Ramos (cell line): Measurements from ENCODE around the gene LPO.

Experiments used
- in situ Hi-C: fragments of 300-500 bp; cut with MboI; formaldehyde crosslinking; loops from one replicate; pipeline ENCODE4 v1.14.3; 2022; ENCODE audit warnings: low sequenced_read_pairs; ENCODE audit not compliant: unreplicated experiment

LPO gene

GRCh38 chr17:58276423-58276822, 38.0 kb downstream of the LPO start:
- in situ Hi-C loops = no loop called here

- in situ Hi-C loops = no loop called here
These were observed 38.9 kb downstream of the LPO start for GRCh38 chr17:58277107-58277801.

GRCh38 chr17:58277802-58278595, 39.6 kb downstream of the LPO start:
- in situ Hi-C loops = no loop called here

- in situ Hi-C loops = no loop called here
These were observed 40.3 kb downstream of the LPO start for GRCh38 chr17:58278661-58279015.

GRCh38 chr17:58279016-58279711, 40.8 kb downstream of the LPO start:
- in situ Hi-C loops = no loop called here

GRCh38 chr17:58279736-58280479, 41.5 kb downstream of the LPO start:
- in situ Hi-C loops = no loop called here

- in situ Hi-C loops = no loop called here
These were observed 42.3 kb downstream of the LPO start, which contains the start of gene MPO for GRCh38 chr17:58280480-58281217. TSS of gene MPO (minus strand) at chr17:58280935. CDS start at chr17:58280758, 177 bp downstream.

GRCh38 chr17:58281511-58282011, 43.2 kb downstream of the LPO start:
- in situ Hi-C loops = no loop called here

GRCh38 chr17:58282442-58282841, 44.1 kb downstream of the LPO start:
- in situ Hi-C loops = no loop called here

- in situ Hi-C loops = no loop called here
These were observed 45.6 kb downstream of the LPO start for GRCh38 chr17:58283674-58284612.

GRCh38 chr17:58284613-58285421, 46.4 kb downstream of the LPO start:
- in situ Hi-C loops = no loop called here

- in situ Hi-C loops = no loop called here
These were observed 47.0 kb downstream of the LPO start for GRCh38 chr17:58285422-58285810.

- in situ Hi-C loops = no loop called here
These were observed 51.5 kb downstream of the LPO start for GRCh38 chr17:58289869-58290268.

- in situ Hi-C loops = no loop called here
These were observed 52.9 kb downstream of the LPO start for GRCh38 chr17:58291246-58291645.

GRCh38 chr17:58294034-58294433, 55.6 kb downstream of the LPO start:
- in situ Hi-C loops = no loop called here

- in situ Hi-C loops = no loop called here
These were observed 62.0 kb downstream of the LPO start for GRCh38 chr17:58300336-58300735.

- in situ Hi-C loops = no loop called here
These were observed 63.2 kb downstream of the LPO start for GRCh38 chr17:58301504-58302150.
